ENCODE data around the gene ACTRT2. TPM values are rescaled to one million over a fixed set of nuclear protein-coding genes. Genes with fewer than 3 reads are reported as not detected.

Gene ACTRT2
- total RNA-seq, 4 donors from 2014 or later, result not detected

DNA sequence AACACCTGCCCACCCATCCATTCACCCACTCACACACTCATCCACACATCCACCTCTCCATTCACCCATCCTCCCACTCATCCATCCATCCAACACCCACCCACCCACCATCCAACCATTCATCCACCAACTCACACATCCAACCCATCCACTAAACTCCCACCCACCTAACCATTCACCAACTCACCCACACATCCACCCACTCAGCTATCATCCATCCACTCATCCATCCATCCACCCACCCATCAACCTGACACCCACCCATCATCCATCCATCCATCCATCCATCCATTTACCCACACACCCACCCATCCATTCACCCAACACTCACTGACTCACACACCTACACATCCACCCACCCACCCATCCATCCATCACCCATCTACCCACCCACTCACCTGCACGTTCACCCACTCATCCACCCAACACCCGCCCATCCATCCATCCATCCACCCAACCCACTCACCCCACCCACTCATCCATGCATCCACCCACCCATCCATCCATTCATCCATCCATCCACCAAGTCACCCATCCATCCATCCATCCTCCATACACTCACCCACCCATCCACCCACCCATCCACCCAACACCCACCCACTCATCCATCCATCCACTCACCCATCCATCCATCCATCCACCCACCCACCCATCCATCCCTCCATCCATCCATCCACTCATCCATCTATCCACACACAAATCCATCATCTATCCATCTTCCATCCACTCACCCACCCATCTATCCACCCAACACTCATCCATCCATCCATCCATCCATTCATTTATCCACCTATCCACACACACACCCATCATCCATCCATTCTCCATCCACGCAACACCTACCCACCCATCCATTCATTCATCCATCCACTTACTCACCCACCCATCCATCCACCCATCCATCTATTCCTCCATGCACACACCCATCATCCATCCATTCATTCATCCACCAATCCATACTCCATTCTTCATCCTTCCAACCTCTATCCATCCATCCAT, 30.3 kb downstream of the ACTRT2 start:
- H3K27ac ChIP-seq (replicated peaks in 1 of 4), result no peak overlapping the region
- no peaks in the 10 kb centered on the region for H3K9me3 ChIP-seq
- no peaks in the 10 kb centered on the region for H3K4me1 ChIP-seq
- TF ChIP-seq EP300 (IDR thresholded peaks at IDR 0.05), result no peak
- no peak for TF ChIP-seq POLR2AphosphoS5 (IDR thresholded peaks at IDR 0.05)
- H3K4me3 ChIP-seq, result no peak overlapping the region
- DNase-seq (ENCODE audit: extremely low spot score), result no peak
- H3K36me3 ChIP-seq, result no peaks in the 10 kb centered on the region
- intact Hi-C loops (cut with DNase I), result no loop called here
- WGBS, result 96% methylated on average over 3 of the region's 3 CpGs
- peaks cover 0 to 61% (median 0%) of the 10 kb centered on the region in 4 donors for H3K27me3 ChIP-seq

DNA sequence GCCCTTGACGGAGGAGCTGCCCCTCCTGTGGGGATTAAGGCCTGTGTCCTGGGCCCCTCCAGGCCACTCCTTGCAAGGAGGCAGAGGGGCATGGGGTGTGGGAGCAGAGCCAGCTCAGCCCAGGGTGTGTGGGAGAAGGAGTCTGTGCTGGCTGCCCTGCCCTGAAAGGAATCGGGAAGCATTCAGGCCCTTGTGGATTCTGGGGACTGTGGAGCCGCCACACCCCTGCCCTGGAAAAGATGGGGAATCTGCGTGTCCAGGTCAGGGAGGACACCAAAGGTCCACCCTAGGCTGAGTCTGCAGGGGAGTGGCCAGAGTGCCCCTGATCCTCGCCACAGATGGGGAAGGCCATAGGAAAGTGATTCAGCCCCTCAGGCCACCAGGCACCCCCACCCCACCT, 31.2 kb downstream of the ACTRT2 start:
- no peak for DNase-seq (ENCODE audit: extremely low spot score)
- no peak overlapping the region for H3K4me3 ChIP-seq
- peaks cover 0 to 62% (median 0%) of the 10 kb centered on the region in 4 donors for H3K27me3 ChIP-seq
- H3K4me1 ChIP-seq, result no peaks in the 10 kb centered on the region
- no peaks in the 10 kb centered on the region for H3K9me3 ChIP-seq
- WGBS, result 96% methylated on average over 4 of the region's 5 CpGs
- intact Hi-C loops (cut with DNase I), result no loop called here
- H3K36me3 ChIP-seq, result no peaks in the 10 kb centered on the region
- TF ChIP-seq EP300 (IDR thresholded peaks at IDR 0.05) (no peak), POLR2A (IDR thresholded peaks at IDR 0.05; ENCODE audit: low read depth) (no peak), POLR2AphosphoS5 (IDR thresholded peaks at IDR 0.05) (no peak)
- TF ChIP-seq, protein P1, sequence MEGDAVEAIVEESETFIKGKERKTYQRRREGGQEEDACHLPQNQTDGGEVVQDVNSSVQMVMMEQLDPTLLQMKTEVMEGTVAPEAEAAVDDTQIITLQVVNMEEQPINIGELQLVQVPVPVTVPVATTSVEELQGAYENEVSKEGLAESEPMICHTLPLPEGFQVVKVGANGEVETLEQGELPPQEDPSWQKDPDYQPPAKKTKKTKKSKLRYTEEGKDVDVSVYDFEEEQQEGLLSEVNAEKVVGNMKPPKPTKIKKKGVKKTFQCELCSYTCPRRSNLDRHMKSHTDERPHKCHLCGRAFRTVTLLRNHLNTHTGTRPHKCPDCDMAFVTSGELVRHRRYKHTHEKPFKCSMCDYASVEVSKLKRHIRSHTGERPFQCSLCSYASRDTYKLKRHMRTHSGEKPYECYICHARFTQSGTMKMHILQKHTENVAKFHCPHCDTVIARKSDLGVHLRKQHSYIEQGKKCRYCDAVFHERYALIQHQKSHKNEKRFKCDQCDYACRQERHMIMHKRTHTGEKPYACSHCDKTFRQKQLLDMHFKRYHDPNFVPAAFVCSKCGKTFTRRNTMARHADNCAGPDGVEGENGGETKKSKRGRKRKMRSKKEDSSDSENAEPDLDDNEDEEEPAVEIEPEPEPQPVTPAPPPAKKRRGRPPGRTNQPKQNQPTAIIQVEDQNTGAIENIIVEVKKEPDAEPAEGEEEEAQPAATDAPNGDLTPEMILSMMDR (IDR thresholded peaks at IDR 0.05), result no peak
- no peak overlapping the region for H3K27ac ChIP-seq (replicated peaks in 1 of 4)

DNA sequence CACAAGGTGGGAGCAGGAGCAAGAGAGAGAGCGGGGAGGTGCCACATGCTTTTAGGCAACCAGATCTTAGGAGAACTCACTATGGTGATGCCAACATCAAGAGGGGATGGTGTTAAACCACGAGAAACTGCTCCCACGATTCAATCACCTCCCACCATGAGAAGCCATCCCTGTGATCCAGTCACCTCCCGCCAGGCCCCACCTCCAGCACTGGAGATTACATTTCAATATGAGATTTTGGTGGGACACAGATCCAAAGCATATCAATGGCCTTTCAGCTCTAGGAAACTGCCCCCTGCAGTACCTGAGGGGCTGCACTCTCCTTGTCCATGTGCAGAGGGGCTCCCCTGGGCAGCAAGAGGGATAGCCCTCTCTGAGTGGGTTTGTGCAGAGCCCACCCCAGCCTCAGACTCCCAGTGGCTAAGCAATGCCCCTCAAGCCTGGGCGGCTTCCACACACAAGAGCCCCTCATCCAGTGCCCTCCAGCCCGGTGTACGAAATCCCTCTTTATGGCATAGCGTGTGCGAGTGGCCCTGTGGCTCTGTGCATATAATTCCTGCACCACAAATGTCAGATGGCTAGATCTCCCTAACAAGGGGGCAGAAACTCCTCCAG, 32.2 kb downstream of the ACTRT2 start:
- DNase-seq (ENCODE audit: extremely low spot score), result no peak

DNA sequence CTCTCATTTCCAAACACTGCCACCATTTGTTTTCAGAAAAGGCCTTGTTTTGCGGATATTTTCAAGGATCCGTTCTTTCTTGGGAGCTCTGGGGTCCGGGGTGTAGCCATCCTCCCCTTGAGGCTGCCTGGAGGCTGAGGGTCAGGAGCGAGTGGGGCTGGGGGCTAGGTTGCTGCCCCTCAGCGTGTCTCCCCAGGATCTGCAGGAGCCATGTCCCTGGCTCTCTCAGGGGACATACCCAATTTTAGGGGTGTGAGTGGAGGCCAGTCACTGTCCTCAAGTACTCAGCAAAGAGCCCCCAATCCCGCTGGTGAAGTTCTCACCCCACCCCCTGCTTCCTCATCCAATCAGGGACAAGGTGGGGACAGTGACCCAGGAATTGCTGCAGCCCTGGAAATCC, 32.7 kb downstream of the ACTRT2 start:
- Histone ChIP-seq H3K9me3 (peaks cover 0 to 4% (median 0%) of the 10 kb centered on the region in 4 donors), H3K27me3 (peaks cover 0 to 74% (median 0%) of the 10 kb centered on the region in 4 donors), H3K4me3 (no peak overlapping the region), H3K4me1 (no peaks in the 10 kb centered on the region), H3K27ac (replicated peaks in 1 of 4) (no peak overlapping the region), H3K36me3 (no peaks in the 10 kb centered on the region)
- no peak for DNase-seq (ENCODE audit: extremely low spot score)
- TF ChIP-seq POLR2AphosphoS5 (IDR thresholded peaks at IDR 0.05), result no peak
- TF ChIP-seq, protein P1 (IDR thresholded peaks at IDR 0.05), result no peak
- TF ChIP-seq POLR2A (IDR thresholded peaks at IDR 0.05; ENCODE audit: low read depth), result no peak
- TF ChIP-seq EP300 (IDR thresholded peaks at IDR 0.05), result no peak
- intact Hi-C loops (cut with DNase I), result no loop called here
- 92% methylated on average over 6 of the region's 6 CpGs for WGBS

More for the DNA sequence above, 32.2 kb downstream of the ACTRT2 start:
- Histone ChIP-seq H3K4me3 (no peak overlapping the region), H3K36me3 (no peaks in the 10 kb centered on the region), H3K27ac (replicated peaks in 1 of 4) (no peak overlapping the region), H3K27me3 (peaks cover 0 to 70% (median 0%) of the 10 kb centered on the region in 4 donors), H3K9me3 (no peaks in the 10 kb centered on the region), H3K4me1 (no peaks in the 10 kb centered on the region)
- intact Hi-C loops (cut with DNase I), result no loop called here
- 84% methylated on average over 8 of the region's 9 CpGs for WGBS
- TF ChIP-seq EP300 (IDR thresholded peaks at IDR 0.05) (no peak), POLR2AphosphoS5 (IDR thresholded peaks at IDR 0.05) (no peak), POLR2A (IDR thresholded peaks at IDR 0.05; ENCODE audit: low read depth) (no peak)
- TF ChIP-seq, protein P1 (IDR thresholded peaks at IDR 0.05), result no peak

DNA sequence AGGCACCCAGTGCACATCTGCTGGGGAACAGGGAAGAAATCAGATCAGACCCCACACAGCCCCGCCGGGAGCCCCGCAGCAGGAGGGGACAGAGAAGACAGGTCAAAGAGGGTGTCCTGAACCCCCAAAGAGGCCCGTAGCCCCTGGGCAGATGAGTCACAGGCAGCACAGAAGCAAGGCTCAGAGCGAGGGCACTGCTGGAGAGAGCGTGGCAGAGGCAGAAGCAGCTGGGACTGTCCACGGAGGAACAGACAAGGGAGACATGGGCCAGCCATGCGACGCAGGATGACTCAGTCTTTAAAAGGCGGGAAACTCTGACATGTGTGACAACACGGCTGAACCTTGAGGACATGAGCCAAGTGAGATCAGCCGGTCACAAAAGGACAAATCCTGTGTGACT, 33.2 kb downstream of the ACTRT2 start:
- Histone ChIP-seq H3K4me3 (no peak overlapping the region), H3K9me3 (peaks cover 0 to 5% (median 0%) of the 10 kb centered on the region in 4 donors), H3K36me3 (no peaks in the 10 kb centered on the region), H3K27me3 (peaks cover 0 to 74% (median 0%) of the 10 kb centered on the region in 4 donors), H3K4me1 (no peaks in the 10 kb centered on the region), H3K27ac (replicated peaks in 1 of 4) (no peak overlapping the region)
- intact Hi-C loops (cut with DNase I), result no loop called here
- TF ChIP-seq POLR2AphosphoS5 (IDR thresholded peaks at IDR 0.05), result no peak
- TF ChIP-seq POLR2A (IDR thresholded peaks at IDR 0.05; ENCODE audit: low read depth), result no peak
- TF ChIP-seq, protein P1 (IDR thresholded peaks at IDR 0.05), result no peak
- no peak for TF ChIP-seq EP300 (IDR thresholded peaks at IDR 0.05)
- DNase-seq (ENCODE audit: extremely low spot score), result no peak
- WGBS, result 75% methylated on average over 12 of the region's 12 CpGs

Data from esophagus muscularis mucosa (tissue), 4 donors.